ENCODE measurements around the gene SYT7. TPM values are rescaled to one million over a fixed set of nuclear protein-coding genes. Genes with fewer than 3 reads are reported as not detected.

SYT7 gene
- total and polyA plus RNA-seq, 2 of the 8 experiments (the other 6 are each of a cell fraction or from before 2014, with no cell fraction given): 9.6 to 10.5 TPM

DNA sequence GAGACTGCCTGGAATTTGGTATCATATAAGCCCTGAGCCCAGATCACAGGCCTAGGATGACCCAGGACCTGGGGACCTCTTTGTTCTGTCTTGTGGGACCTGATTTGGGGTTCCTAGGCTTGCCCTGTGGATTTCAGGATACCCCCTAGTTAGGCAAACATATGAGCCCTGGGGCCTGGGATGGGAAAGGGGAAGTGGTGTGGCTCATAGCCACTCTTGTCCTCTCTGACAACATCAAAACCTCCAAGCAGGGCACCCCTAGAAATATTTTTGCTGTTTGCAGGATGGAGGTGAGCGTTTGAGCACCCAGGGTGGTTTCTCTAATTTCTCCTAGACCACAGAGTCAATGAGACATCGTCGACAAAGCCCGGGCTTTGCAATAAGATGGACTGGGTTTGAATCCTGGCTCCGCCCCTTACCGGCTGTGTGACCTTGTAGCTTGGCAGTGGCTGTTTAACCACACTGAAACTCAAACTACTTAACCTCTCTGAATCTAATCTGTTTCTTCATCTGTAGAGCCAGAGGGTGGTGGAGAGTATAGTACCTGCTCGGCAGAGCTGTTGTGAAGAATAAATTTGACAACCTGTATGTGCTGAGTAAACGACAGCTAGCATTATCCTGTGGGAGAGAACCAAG lies 77.6 kb downstream of the SYT7 start (continued):
- no peak for TF ChIP-seq SUZ12 (IDR thresholded peaks at IDR 0.05; ENCODE audit: low read length)
- no peak for TF ChIP-seq SAP30 (IDR thresholded peaks at IDR 0.05; ENCODE audit: insufficient read depth, insufficient replicate concordance, low read length)
- no peak for TF ChIP-seq CREB1 (IDR thresholded peaks at IDR 0.05)
- TF ChIP-seq KDM4A (IDR thresholded peaks at IDR 0.05; ENCODE audit: low read depth, low read length, severe bottlenecking): no peak
- TF ChIP-seq SP4 (IDR thresholded peaks at IDR 0.05; ENCODE audit: low read length): no peak

Measured in H1 (cell line).